Vagina (tissue), 2 donors: ENCODE data around the gene SPTLC1. TPM values are rescaled to one million over a fixed set of nuclear protein-coding genes. Genes with fewer than 3 reads are reported as not detected.
A peak's percentile ranks its signal among the peaks of the same experiment; 100 is the strongest.

Experiments
- DNase-seq, 2 donors: peaks; one replicate each; pipeline ENCODE4 v3.0.0-alpha.2; 2017; ENCODE audit errors: extremely low spot score in 2 of 2
- H3K27ac ChIP-seq: fragments of 200-600 bp; sonication (generic); one replicate; pipeline ENCODE4 v1.5.1; 2019
- H3K27me3 ChIP-seq: fragments of 200-600 bp; sonication (generic); one replicate; pipeline ENCODE4 v1.5.1; 2019
- H3K36me3 ChIP-seq, 2 donors: fragments of 200-600 bp; sonication (generic); one replicate each; pipeline ENCODE4 v1.5.1; 2017 to 2019
- H3K4me1 ChIP-seq: fragments of 200-600 bp; sonication (generic); one replicate; pipeline ENCODE4 v1.5.1; 2019
- H3K4me3 ChIP-seq, 2 donors: fragments of 200-600 bp; sonication (generic); 1 replicate in 1 of 2; 2 replicates in 1 of 2; pipeline ENCODE4 v1.5.1; 2016 to 2019
- H3K9me3 ChIP-seq: fragments of 200-600 bp; sonication (generic); one replicate; pipeline ENCODE4 v1.5.1; 2019
- CTCF ChIP-seq, 3 experiments: fragments of 450-650 bp in 2 of 3; fragments of 200-600 bp in 1 of 3; sonication (generic) in 1 of 3; IDR thresholded peaks; one replicate each; pipeline ENCODE4 v1.5.1; 2017 to 2019; ENCODE audit warnings: antibody characterized with exemption in 3 of 3, mild to moderate bottlenecking in 2 of 3, moderate library complexity in 2 of 3
- POLR2A ChIP-seq, 2 donors: fragments of 450-650 bp; IDR thresholded peaks; one replicate each; pipeline ENCODE4 v1.6.1; 2017; ENCODE audit warnings: antibody characterized with exemption in 2 of 2, mild to moderate bottlenecking in 2 of 2, moderate library complexity in 2 of 2
- POLR2AphosphoS5 ChIP-seq, 2 donors: sonication (generic); formaldehyde crosslinking; IDR thresholded peaks; one replicate each; pipeline ENCODE4 v1.9.0; 2017; ENCODE audit warnings: antibody characterized with exemption in 2 of 2, mild to moderate bottlenecking in 2 of 2, low read depth in 1 of 2; ENCODE audit not compliant: insufficient read depth in 1 of 2
- intact Hi-C: fragments of 100-400 bp; cut with DNase I; formaldehyde crosslinking; loops from one replicate; pipeline ENCODE4 v1.15.1; 2023
- total RNA-seq: library from RNA; depleted of rRNA; stranded (reverse); fragments of >200 nt; gene quantifications from one replicate; pipeline ENCODE4 v1.2.3, GENCODE V29; 2016

SPTLC1 gene
- total RNA-seq, 1 donor from 2014 or later: 68.5 TPM

DNA sequence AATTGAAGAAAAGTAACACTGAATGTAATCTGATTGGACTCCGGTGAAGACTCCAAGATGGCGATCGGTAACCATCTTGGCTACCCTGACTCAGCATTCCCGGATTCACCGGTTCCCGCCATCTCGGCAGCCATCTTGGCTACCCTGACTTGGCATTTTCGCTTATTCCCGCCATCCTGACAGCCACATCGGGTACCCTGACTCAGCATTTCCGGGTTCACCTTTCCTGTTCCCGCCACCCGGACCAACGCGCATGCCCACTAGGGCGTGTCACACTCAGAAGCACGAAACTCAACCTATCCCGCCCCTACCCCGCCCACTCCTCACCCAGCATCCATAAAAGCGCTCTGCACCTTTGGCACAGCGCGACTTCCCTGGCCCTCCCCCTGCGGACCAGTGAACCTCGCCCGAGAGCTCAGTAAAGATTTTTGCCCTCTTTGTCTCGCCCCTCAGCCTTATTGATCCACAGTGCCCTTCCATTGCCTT is 17.2 kb downstream of the SPTLC1 start:
- Histone ChIP-seq H3K27me3 (no peaks in the 10 kb centered on the region), H3K36me3 (peaks cover 0 to 1% of the 10 kb centered on the region in 2 donors), H3K4me1 (peaks cover 14% of the 10 kb centered on the region), H3K4me3 (peak overlapping the region; percentile 31 to 32), H3K27ac (peak overlapping the region; percentile 36), H3K9me3 (no peaks in the 10 kb centered on the region)
- TF ChIP-seq CTCF (IDR thresholded peaks at IDR 0.05) (no peak), POLR2AphosphoS5 (IDR thresholded peaks at IDR 0.05; ENCODE audit: insufficient read depth in 1 of 2, low read depth in 1 of 2) (peak; percentile 18 to 63)
- no peak for DNase-seq
- intact Hi-C loops: no loop called here

DNA sequence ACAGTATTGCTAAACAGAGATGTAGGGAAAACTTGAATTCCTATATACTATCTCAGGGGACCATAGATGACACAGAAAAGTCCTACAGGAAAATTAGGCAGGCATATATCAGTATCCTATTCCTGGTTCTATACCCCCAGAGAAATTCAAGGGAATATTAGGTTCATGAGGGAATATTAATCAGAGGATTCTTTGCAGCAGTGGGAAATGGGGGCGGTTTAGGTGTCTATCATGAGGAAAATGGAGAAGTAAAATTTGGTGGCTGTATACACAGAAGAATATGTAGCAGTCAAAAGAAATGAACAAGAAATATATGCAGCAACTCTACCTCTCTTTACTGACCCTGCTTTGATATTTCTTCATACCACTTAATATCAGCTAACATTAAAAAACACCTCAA is 20.0 kb downstream of the SPTLC1 start:
- no peak overlapping the region for H3K4me3 ChIP-seq
- no peak for DNase-seq
- no peaks in the 10 kb centered on the region for H3K27me3 ChIP-seq
- intact Hi-C loops: no loop called here
- H3K27ac ChIP-seq: no peak overlapping the region
- TF ChIP-seq POLR2AphosphoS5 (IDR thresholded peaks at IDR 0.05; ENCODE audit: insufficient read depth in 1 of 2, low read depth in 1 of 2) (no peak), POLR2A (IDR thresholded peaks at IDR 0.05) (no peak), CTCF (IDR thresholded peaks at IDR 0.05) (no peak)
- peaks cover 14% of the 10 kb centered on the region for H3K4me1 ChIP-seq
- no peaks in the 10 kb centered on the region for H3K36me3 ChIP-seq
- no peaks in the 10 kb centered on the region for H3K9me3 ChIP-seq

DNA sequence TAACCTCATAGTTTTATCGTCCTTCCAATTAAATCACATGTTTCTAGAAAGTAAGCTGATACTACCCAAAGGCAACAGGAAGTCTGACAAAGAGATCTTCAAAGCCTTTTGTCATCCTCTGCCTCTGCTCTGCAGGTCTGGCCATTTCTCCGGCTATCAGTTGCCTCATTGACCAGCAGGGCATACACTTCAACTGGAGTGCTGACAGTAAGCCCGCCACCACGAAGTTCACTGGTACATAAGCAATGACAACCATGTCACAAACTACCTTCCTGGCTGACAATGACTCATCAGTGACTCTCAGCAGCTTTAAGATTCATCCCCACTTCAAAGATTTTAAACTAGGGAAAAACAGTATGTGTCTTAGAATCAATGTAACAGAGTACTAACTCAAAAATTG is 20.6 kb downstream of the SPTLC1 start:
- H3K9me3 ChIP-seq: no peaks in the 10 kb centered on the region
- H3K4me3 ChIP-seq: no peak overlapping the region
- H3K27me3 ChIP-seq: no peaks in the 10 kb centered on the region
- H3K27ac ChIP-seq: no peak overlapping the region
- no peaks in the 10 kb centered on the region for H3K36me3 ChIP-seq
- no peak for DNase-seq
- intact Hi-C loops: no loop called here
- peaks cover 14% of the 10 kb centered on the region for H3K4me1 ChIP-seq
- TF ChIP-seq POLR2A (IDR thresholded peaks at IDR 0.05) (no peak), CTCF (IDR thresholded peaks at IDR 0.05) (no peak), POLR2AphosphoS5 (IDR thresholded peaks at IDR 0.05; ENCODE audit: insufficient read depth in 1 of 2, low read depth in 1 of 2) (no peak)

- Histone ChIP-seq H3K4me3 (no peak overlapping the region), H3K4me1 (no peaks in the 10 kb centered on the region), H3K27ac (no peak overlapping the region), H3K27me3 (no peaks in the 10 kb centered on the region), H3K9me3 (no peaks in the 10 kb centered on the region), H3K36me3 (peaks cover 0 to 24% of the 10 kb centered on the region in 2 donors)
- intact Hi-C loops: no loop called here
- no peak for DNase-seq
- TF ChIP-seq CTCF (IDR thresholded peaks at IDR 0.05) (no peak), POLR2A (IDR thresholded peaks at IDR 0.05) (no peak), POLR2AphosphoS5 (IDR thresholded peaks at IDR 0.05; ENCODE audit: insufficient read depth in 1 of 2, low read depth in 1 of 2) (no peak)
These were observed 37.3 kb downstream of the SPTLC1 start for GRCh38 chr9:92077888-92078287.

DNA sequence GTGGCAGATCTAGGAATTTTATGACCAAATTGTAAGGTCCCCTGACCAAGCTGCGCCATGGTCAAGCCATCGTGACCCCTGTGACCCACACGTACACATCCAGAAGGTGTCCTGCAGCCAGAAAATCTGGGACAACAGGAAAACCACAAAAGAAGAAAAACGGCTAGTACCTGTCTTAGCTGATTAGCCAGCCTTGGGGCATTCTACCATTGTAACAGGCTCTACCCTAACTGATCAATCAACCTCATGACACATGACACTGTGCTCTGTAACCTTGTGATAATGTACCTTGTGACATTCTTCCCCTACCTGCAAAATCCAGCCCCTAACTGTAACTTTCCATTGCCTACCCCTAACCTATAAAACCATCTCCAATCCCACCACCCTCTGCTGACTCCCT is 43.6 kb downstream of the SPTLC1 start:
- no peaks in the 10 kb centered on the region for H3K4me1 ChIP-seq

More for the DNA sequence above, 43.6 kb downstream of the SPTLC1 start:
- intact Hi-C loops: no loop called here
- H3K4me3 ChIP-seq: no peak overlapping the region
- H3K27ac ChIP-seq: no peak overlapping the region
- H3K27me3 ChIP-seq: no peaks in the 10 kb centered on the region
- no peak for TF ChIP-seq POLR2A (IDR thresholded peaks at IDR 0.05)
- no peak for TF ChIP-seq POLR2AphosphoS5 (IDR thresholded peaks at IDR 0.05; ENCODE audit: insufficient read depth in 1 of 2, low read depth in 1 of 2)
- no peak for TF ChIP-seq CTCF (IDR thresholded peaks at IDR 0.05)
- no peak for DNase-seq
- H3K9me3 ChIP-seq: no peaks in the 10 kb centered on the region
- peaks cover 0 to 16% of the 10 kb centered on the region in 2 donors for H3K36me3 ChIP-seq
